HepG2 (cell line): ENCODE measurements around the gene EEF2. TPM values are rescaled to one million over a fixed set of nuclear protein-coding genes. Genes with fewer than 3 reads are reported as not detected.

Experiments
- AGO1 ChIP-seq: fragments of 200-400 bp; formaldehyde crosslinking; IDR thresholded peaks from 2 replicates; pipeline ENCODE4 v1.6.1; 2017; ENCODE audit warnings: mild to moderate bottlenecking, low read depth, low read length, moderate library complexity; ENCODE audit not compliant: poor library complexity, severe bottlenecking
- DNMT3B ChIP-seq: conservative IDR thresholded peaks from 2 replicates; pipeline ENCODE4 v1.6.1; 2016; ENCODE audit warnings: missing biosample characterization, control low read depth
- GATAD1 ChIP-seq: IDR thresholded peaks from 2 replicates; pipeline ENCODE4 v1.6.1; 2016; ENCODE audit warnings: missing genetic modification reagents, missing compliant biosample characterization
- JUND ChIP-seq: sonication (generic); formaldehyde crosslinking; IDR thresholded peaks from 2 replicates; pipeline ENCODE4 v1.8.0; 2022; ENCODE audit warnings: mild to moderate bottlenecking, missing genetic modification reagents
- KDM5B ChIP-seq: sonication (generic); formaldehyde crosslinking; IDR thresholded peaks from 2 replicates; pipeline ENCODE4 v1.4.0; 2020; ENCODE audit warnings: missing genetic modification reagents, mild to moderate bottlenecking, borderline replicate concordance
- KLF16 ChIP-seq, 2 experiments: sonication (generic) in 1 of 2; formaldehyde crosslinking in 1 of 2; IDR thresholded peaks; 2 replicates each; pipeline versions ENCODE4 v1.6.1 to v1.8.0; 2016 to 2023; ENCODE audit warnings: missing genetic modification reagents in 2 of 2, missing compliant biosample characterization in 1 of 2
- NAIF1 ChIP-seq: sonication (generic); formaldehyde crosslinking; IDR thresholded peaks from 2 replicates; pipeline ENCODE4 v1.5.0; 2020; ENCODE audit warnings: mild to moderate bottlenecking, missing genetic modification reagents, borderline replicate concordance
- NPAS2 ChIP-seq: sonication (generic); formaldehyde crosslinking; IDR thresholded peaks from 2 replicates; pipeline ENCODE4 v1.8.0; 2022; ENCODE audit warnings: mild to moderate bottlenecking, missing genetic modification reagents, borderline replicate concordance
- POLR2AphosphoS5 ChIP-seq: IDR thresholded peaks from 2 replicates; pipeline ENCODE4 v1.6.1; 2012; ENCODE audit warnings: low read depth, low read length
- PRDM15 ChIP-seq: sonication (generic); formaldehyde crosslinking; IDR thresholded peaks from 2 replicates; pipeline ENCODE4 v1.4.0; 2020; ENCODE audit warnings: missing genetic modification reagents
- REPIN1 ChIP-seq: sonication (generic); formaldehyde crosslinking; IDR thresholded peaks from 2 replicates; pipeline ENCODE4 v1.8.0; 2022; ENCODE audit warnings: missing genetic modification reagents, low read depth, mild to moderate bottlenecking, borderline replicate concordance
- SOX5 ChIP-seq: IDR thresholded peaks from 2 replicates; pipeline ENCODE4 v1.6.1; 2016; ENCODE audit warnings: borderline replicate concordance
- TERF1 ChIP-seq: sonication (generic); formaldehyde crosslinking; IDR thresholded peaks from 2 replicates; pipeline ENCODE4 v1.8.0; 2022; ENCODE audit warnings: mild to moderate bottlenecking, missing genetic modification reagents, moderate library complexity
- TIGD3 ChIP-seq: sonication (generic); formaldehyde crosslinking; IDR thresholded peaks from 2 replicates; pipeline ENCODE4 v1.5.1; 2020; ENCODE audit warnings: mild to moderate bottlenecking, missing genetic modification reagents, borderline replicate concordance
- UBTF ChIP-seq: sonication (generic); formaldehyde crosslinking; IDR thresholded peaks from 2 replicates; pipeline ENCODE4 v1.4.0; 2020; ENCODE audit warnings: mild to moderate bottlenecking, missing genetic modification reagents
- ZFP36L1 ChIP-seq: sonication (generic); formaldehyde crosslinking; IDR thresholded peaks from 2 replicates; pipeline ENCODE4 v1.8.0; 2022; ENCODE audit warnings: mild to moderate bottlenecking, missing genetic modification reagents, moderate library complexity
- ZFP36L2 ChIP-seq: sonication (generic); formaldehyde crosslinking; IDR thresholded peaks from 2 replicates; pipeline ENCODE4 v1.4.0; 2020; ENCODE audit warnings: missing genetic modification reagents
- ZNF451 ChIP-seq: sonication (generic); formaldehyde crosslinking; IDR thresholded peaks from 2 replicates; pipeline ENCODE4 v1.5.0; 2020; ENCODE audit warnings: mild to moderate bottlenecking, missing genetic modification reagents
- ZNF557 ChIP-seq: sonication (generic); formaldehyde crosslinking; IDR thresholded peaks from 2 replicates; pipeline ENCODE4 v1.4.0; 2020; ENCODE audit warnings: missing genetic modification reagents
- ZNF678 ChIP-seq: sonication (generic); formaldehyde crosslinking; IDR thresholded peaks from 2 replicates; pipeline ENCODE4 v1.4.0; 2020; ENCODE audit warnings: mild to moderate bottlenecking, missing genetic modification reagents
- ZNF777 ChIP-seq: sonication (generic); formaldehyde crosslinking; IDR thresholded peaks from 2 replicates; pipeline ENCODE4 v1.4.0; 2020; ENCODE audit warnings: missing genetic modification reagents
- polyA plus RNA-seq, 8 experiments: library from polyadenylated mRNA; depleted of rRNA in 3 of 8; stranded (reverse) in 7 of 8; unstranded in 1 of 8; fragments of >200 nt; fragmentation: Illumina TruSeq in 4 of 8; extraction: Trizol in 4 of 8; gene quantifications; 2 replicates each; pipeline versions ENCODE4 v1.2.1 to v1.2.3, GENCODE V29; 2011 to 2016; ENCODE audit warnings: low read depth in 4 of 8, missing spikeins in 1 of 8, mixed read lengths in 1 of 8; ENCODE audit not compliant: insufficient read depth in 1 of 8
- total RNA-seq, 5 experiments: library from RNA; depleted of rRNA; stranded (reverse); fragments of >200 nt; fragmentation: Illumina TruSeq; extraction: Trizol; gene quantifications; 2 replicates each; pipeline ENCODE4 v1.2.3, GENCODE V29; 2016; ENCODE audit warnings: low read depth in 1 of 5

The EEF2 gene
- total and polyA plus RNA-seq, 2 of the 13 experiments (the other 11 are each of a cell fraction or from before 2014, with no cell fraction given), result 1,441 to 1,777 TPM

GRCh38 chr19:4007021-4007835 lies 22.0 kb upstream of the EEF2 start, which contains the start of gene PIAS4 (continued):
- TF ChIP-seq SOX5 (CRISPR knock-in tag) (peak; percentile 57), DNMT3B (no peak), KLF16 (CRISPR knock-in tag; IDR thresholded peaks at IDR 0.05) (peak in 1 of 2 experiments; percentile 73; a peak in 1 of 4 replicates), GATAD1 (CRISPR knock-in tag) (peak; percentile 79), NAIF1 (CRISPR knock-in tag) (no peak; the same call in 1 of the 2 replicates), AGO1 (no peak), ZNF678 (CRISPR knock-in tag) (no peak), ZNF777 (CRISPR knock-in tag) (peak; percentile 72), ZFP36L1 (0 out of 2 replicates have a peak, but pooled peaks have one; percentile 22), ZFP36L2 (CRISPR knock-in tag) (no peak), PRDM15 (CRISPR knock-in tag) (no peak), JUND (CRISPR knock-in tag) (no peak), ZNF451 (CRISPR knock-in tag) (0 out of 2 replicates have a peak, but pooled peaks have one; percentile 56), POLR2AphosphoS5 (peak; percentile 73), ZNF557 (no peak), REPIN1 (peak; percentile 67; the same call in 1 of the 2 replicates), KDM5B (CRISPR knock-in tag) (0 out of 2 replicates have a peak, but pooled peaks have one; percentile 32), NPAS2 (no peak), TIGD3 (CRISPR knock-in tag) (no peak), TERF1 (CRISPR knock-in tag) (no peak), UBTF (peak; percentile 84)
